Ishikawa (cell line): Measurements from ENCODE around the gene KRT15.

Experiments used
- CEBPB ChIP-seq: IDR thresholded peaks from 2 replicates; pipeline ENCODE4 v1.6.1; 2012
- CREB1 ChIP-seq: IDR thresholded peaks from 2 replicates; pipeline ENCODE4 v1.6.1; 2012; ENCODE audit warnings: low read depth
- EGR1 ChIP-seq: IDR thresholded peaks from 2 replicates; pipeline ENCODE4 v1.6.1; 2012
- EP300 ChIP-seq: IDR thresholded peaks from 2 replicates; pipeline ENCODE4 v1.6.1; 2012; ENCODE audit warnings: borderline replicate concordance
- FOXM1 ChIP-seq: IDR thresholded peaks from 2 replicates; pipeline ENCODE4 v1.6.1; 2012; ENCODE audit warnings: low read depth, borderline replicate concordance
- MAX ChIP-seq: IDR thresholded peaks from 2 replicates; pipeline ENCODE4 v1.6.1; 2012
- NFIC ChIP-seq: IDR thresholded peaks from 2 replicates; pipeline ENCODE4 v1.6.1; 2012
- RAD21 ChIP-seq: IDR thresholded peaks from 2 replicates; pipeline ENCODE4 v1.6.1; 2012; ENCODE audit warnings: low read depth
- REST ChIP-seq: IDR thresholded peaks from 2 replicates; pipeline ENCODE4 v1.6.1; 2012; ENCODE audit warnings: low read depth, mild to moderate bottlenecking
- TAF1 ChIP-seq: IDR thresholded peaks from 2 replicates; pipeline ENCODE4 v1.6.1; 2012; ENCODE audit warnings: low read depth, mild to moderate bottlenecking
- TCF12 ChIP-seq: IDR thresholded peaks from 2 replicates; pipeline ENCODE4 v1.6.1; 2012; ENCODE audit warnings: low read depth
- TEAD4 ChIP-seq: IDR thresholded peaks from 2 replicates; pipeline ENCODE4 v1.6.1; 2012
- USF1 ChIP-seq: IDR thresholded peaks from 2 replicates; pipeline ENCODE4 v1.6.1; 2012
- YY1 ChIP-seq: IDR thresholded peaks from 2 replicates; pipeline ENCODE4 v1.6.1; 2012; ENCODE audit warnings: low read depth
- ZBTB7A ChIP-seq: IDR thresholded peaks from 2 replicates; pipeline ENCODE4 v1.6.1; 2012; ENCODE audit warnings: low read depth

KRT15 gene

GRCh38 chr17:41527063-41528023 is 8.7 kb upstream of the KRT15 start:
- no peak for TF ChIP-seq EP300
- no peak for TF ChIP-seq TCF12
- no peak for TF ChIP-seq TAF1
- no peak for TF ChIP-seq FOXM1
- TF ChIP-seq RAD21: no peak
- no peak for TF ChIP-seq EGR1
- TF ChIP-seq TEAD4: no peak
- no peak for TF ChIP-seq REST
- TF ChIP-seq YY1: 0 out of 2 replicates have a peak, but pooled peaks have one; percentile 11
- no peak for TF ChIP-seq CREB1
- peak; percentile 13; the same call in 1 of the 2 replicates for TF ChIP-seq NFIC
- TF ChIP-seq USF1: no peak
- TF ChIP-seq MAX: no peak
- TF ChIP-seq CEBPB: no peak
- 0 out of 2 replicates have a peak, but pooled peaks have one; percentile 16 for TF ChIP-seq ZBTB7A

- no peak for TF ChIP-seq CEBPB
- TF ChIP-seq CREB1: no peak
- TF ChIP-seq YY1: no peak
- no peak for TF ChIP-seq MAX
- no peak for TF ChIP-seq EGR1
- TF ChIP-seq NFIC: no peak
- TF ChIP-seq RAD21: no peak
These were observed 5.6 kb upstream of the KRT15 start for GRCh38 chr17:41524261-41524660.

- TF ChIP-seq EP300 (no peak), CEBPB (no peak), MAX (no peak), RAD21 (no peak), FOXM1 (no peak)
These were observed 5.1 kb upstream of the KRT15 start for GRCh38 chr17:41523787-41524186.

- TF ChIP-seq TAF1 (no peak), ZBTB7A (no peak), USF1 (no peak), CEBPB (no peak), EP300 (no peak), TCF12 (no peak), FOXM1 (no peak), REST (no peak), NFIC (no peak), TEAD4 (no peak), MAX (no peak), RAD21 (no peak), YY1 (no peak), CREB1 (no peak), EGR1 (no peak)
These were observed 4.5 kb upstream of the KRT15 start for GRCh38 chr17:41523225-41523593.

- TF ChIP-seq TCF12: no peak
- no peak for TF ChIP-seq NFIC
- no peak for TF ChIP-seq CREB1
- no peak for TF ChIP-seq TEAD4
- no peak for TF ChIP-seq YY1
- no peak for TF ChIP-seq CEBPB
- TF ChIP-seq EGR1: no peak
- no peak for TF ChIP-seq REST
- no peak for TF ChIP-seq USF1
These were observed 3.9 kb upstream of the KRT15 start for GRCh38 chr17:41522301-41523224.
